Measurements from ENCODE around the gene APOL1.

GRCh38 chr22:36294801-36295200, 41.9 kb downstream of the APOL1 start:
- TF ChIP-seq, protein P1, sequence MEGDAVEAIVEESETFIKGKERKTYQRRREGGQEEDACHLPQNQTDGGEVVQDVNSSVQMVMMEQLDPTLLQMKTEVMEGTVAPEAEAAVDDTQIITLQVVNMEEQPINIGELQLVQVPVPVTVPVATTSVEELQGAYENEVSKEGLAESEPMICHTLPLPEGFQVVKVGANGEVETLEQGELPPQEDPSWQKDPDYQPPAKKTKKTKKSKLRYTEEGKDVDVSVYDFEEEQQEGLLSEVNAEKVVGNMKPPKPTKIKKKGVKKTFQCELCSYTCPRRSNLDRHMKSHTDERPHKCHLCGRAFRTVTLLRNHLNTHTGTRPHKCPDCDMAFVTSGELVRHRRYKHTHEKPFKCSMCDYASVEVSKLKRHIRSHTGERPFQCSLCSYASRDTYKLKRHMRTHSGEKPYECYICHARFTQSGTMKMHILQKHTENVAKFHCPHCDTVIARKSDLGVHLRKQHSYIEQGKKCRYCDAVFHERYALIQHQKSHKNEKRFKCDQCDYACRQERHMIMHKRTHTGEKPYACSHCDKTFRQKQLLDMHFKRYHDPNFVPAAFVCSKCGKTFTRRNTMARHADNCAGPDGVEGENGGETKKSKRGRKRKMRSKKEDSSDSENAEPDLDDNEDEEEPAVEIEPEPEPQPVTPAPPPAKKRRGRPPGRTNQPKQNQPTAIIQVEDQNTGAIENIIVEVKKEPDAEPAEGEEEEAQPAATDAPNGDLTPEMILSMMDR (IDR thresholded peaks at IDR 0.05; ENCODE audit: low read depth, low read length), result no peak
- TF ChIP-seq POLR2A (IDR thresholded peaks at IDR 0.05; ENCODE audit: extremely low read depth, insufficient read length) (no peak), MAX (IDR thresholded peaks at IDR 0.05; ENCODE audit: low read depth, low read length) (no peak), MYC (IDR thresholded peaks at IDR 0.05; ENCODE audit: low read depth, low read length) (no peak)

All from NB4 (cell line).